Hepatocyte (in vitro differentiated cells): ENCODE data around the gene CDK14. TPM values are rescaled to one million over a fixed set of nuclear protein-coding genes. Genes with fewer than 3 reads are reported as not detected.

ENCODE experiments used
- DNase-seq: peaks from one replicate; pipeline ENCODE4 v3.0.0-alpha.2; 2016; ENCODE audit warnings: low spot score
- H2AFZ ChIP-seq: fragments of 200-600 bp; sonication (generic); 2 replicates; pipeline ENCODE4 v1.6.0; 2016; ENCODE audit warnings: antibody characterized with exemption, mild to moderate bottlenecking
- H3K27ac ChIP-seq: fragments of 200-600 bp; sonication (generic); 2 replicates; pipeline ENCODE4 v1.5.1; 2016; ENCODE audit warnings: mild to moderate bottlenecking
- H3K27me3 ChIP-seq: fragments of 200-600 bp; sonication (generic); 2 replicates; pipeline ENCODE4 v1.6.1; 2016
- H3K36me3 ChIP-seq: fragments of 200-600 bp; sonication (generic); replicated peaks from 2 replicates; pipeline ENCODE4 v1.5.1; 2016; ENCODE audit warnings: low read depth; ENCODE audit not compliant: insufficient read depth
- H3K4me1 ChIP-seq: fragments of 200-600 bp; sonication (generic); 2 replicates; pipeline ENCODE4 v1.5.1; 2016; ENCODE audit warnings: mild to moderate bottlenecking, moderate library complexity; ENCODE audit not compliant: insufficient read depth
- H3K4me2 ChIP-seq: fragments of 200-600 bp; sonication (generic); 2 replicates; pipeline ENCODE4 v1.6.0; 2016
- H3K4me3 ChIP-seq: fragments of 200-600 bp; sonication (generic); 2 replicates; pipeline ENCODE4 v1.5.1; 2016; ENCODE audit warnings: mild to moderate bottlenecking
- H3K79me2 ChIP-seq: fragments of 200-600 bp; sonication (generic); 2 replicates; pipeline ENCODE4 v1.6.0; 2017; ENCODE audit warnings: mild to moderate bottlenecking
- H3K9me2 ChIP-seq: fragments of 200-600 bp; sonication (generic); replicated peaks from 2 replicates; pipeline ENCODE4 v1.6.0; 2017; ENCODE audit warnings: mild to moderate bottlenecking; ENCODE audit not compliant: insufficient read depth
- H3K9me3 ChIP-seq: fragments of 200-600 bp; sonication (generic); 2 replicates; pipeline ENCODE4 v1.5.1; 2016; ENCODE audit warnings: low read depth, mild to moderate bottlenecking
- H4K20me1 ChIP-seq: fragments of 200-600 bp; sonication (generic); 2 replicates; pipeline ENCODE4 v1.6.0; 2016; ENCODE audit warnings: mild to moderate bottlenecking; ENCODE audit not compliant: insufficient read depth, poor library complexity, severe bottlenecking
- CTCF ChIP-seq: fragments of 200-600 bp; sonication (generic); IDR thresholded peaks from 2 replicates; pipeline ENCODE4 v1.5.1; 2016; ENCODE audit warnings: antibody characterized with exemption, mild to moderate bottlenecking; ENCODE audit not compliant: poor library complexity
- EZH2 ChIP-seq: fragments of 200-600 bp; sonication (generic); IDR thresholded peaks from 2 replicates; pipeline ENCODE4 v1.6.1; 2016; ENCODE audit warnings: antibody characterized with exemption, mild to moderate bottlenecking, borderline replicate concordance
- EZH2phosphoT487 ChIP-seq: fragments of 200-600 bp; sonication (generic); IDR thresholded peaks from one replicate; pipeline ENCODE4 v1.6.1; 2018; ENCODE audit warnings: antibody characterized with exemption, mild to moderate bottlenecking, low read depth, moderate library complexity; ENCODE audit not compliant: unreplicated experiment, severe bottlenecking
- whole genome bisulfite sequencing: methylation state at CpG from one replicate; pipeline ENCODE4 v1.1.6; 2016; ENCODE audit warnings: low lambda C conversion rate; ENCODE audit errors: missing lambda C conversion rate; 5-methylcytosine and 5-hydroxymethylcytosine counted together
- polyA plus RNA-seq: library from polyadenylated mRNA; unstranded; fragments of >200 nt; fragmentation: Nextera tagmentation; extraction: Ambion mirVana; gene quantifications from 2 replicates; pipeline ENCODE4 v1.2.1, GENCODE V29; 2016
- total RNA-seq: library from RNA; depleted of rRNA; stranded (reverse); fragments of >200 nt; gene quantifications from 2 replicates; pipeline ENCODE4 v1.2.3, GENCODE V29; 2014

The CDK14 gene
- total and polyA plus RNA-seq, 2 experiments from 2014 or later = 8.6 to 23.5 TPM

DNA sequence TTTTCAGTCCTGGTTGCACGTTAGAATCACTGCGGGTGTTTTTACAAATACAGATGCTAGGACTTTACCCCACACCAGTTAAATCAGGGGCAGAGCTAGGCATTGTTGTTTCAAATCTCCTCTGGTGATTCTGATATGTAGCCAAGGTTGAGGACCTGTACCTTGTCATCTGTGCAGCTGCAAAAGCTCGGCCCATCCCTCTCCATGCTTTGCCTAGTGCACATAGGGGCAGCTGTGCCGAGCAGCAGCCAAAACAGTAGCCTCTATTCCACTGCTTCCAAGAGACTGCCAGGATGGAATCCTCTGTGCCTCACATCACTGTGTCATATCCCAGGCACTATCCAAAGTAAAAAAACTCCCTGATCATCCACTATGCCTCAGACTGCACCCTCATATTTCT is 181.3 kb downstream of the CDK14 start:
- no peaks in the 10 kb centered on the region for H3K9me3 ChIP-seq
- H3K27me3 ChIP-seq = no peaks in the 10 kb centered on the region
- peak overlapping the region; percentile 20 for H3K4me2 ChIP-seq
- no peak overlapping the region for H3K4me3 ChIP-seq
- H2AFZ ChIP-seq = no peak overlapping the region
- H3K36me3 ChIP-seq = no peaks in the 10 kb centered on the region
- WGBS = 48% methylated on average over 4 of the region's 4 CpGs
- no peaks in the 10 kb centered on the region for H3K4me1 ChIP-seq
- no peaks in the 10 kb centered on the region for H3K9me2 ChIP-seq
- H4K20me1 ChIP-seq = no peaks in the 10 kb centered on the region
- H3K27ac ChIP-seq = peak overlapping the region; percentile 2
- DNase-seq = peak; percentile 22
- H3K79me2 ChIP-seq = peaks cover 2% of the 10 kb centered on the region
- TF ChIP-seq EZH2 (no peak), EZH2phosphoT487 (no peak), CTCF (no peak)

DNA sequence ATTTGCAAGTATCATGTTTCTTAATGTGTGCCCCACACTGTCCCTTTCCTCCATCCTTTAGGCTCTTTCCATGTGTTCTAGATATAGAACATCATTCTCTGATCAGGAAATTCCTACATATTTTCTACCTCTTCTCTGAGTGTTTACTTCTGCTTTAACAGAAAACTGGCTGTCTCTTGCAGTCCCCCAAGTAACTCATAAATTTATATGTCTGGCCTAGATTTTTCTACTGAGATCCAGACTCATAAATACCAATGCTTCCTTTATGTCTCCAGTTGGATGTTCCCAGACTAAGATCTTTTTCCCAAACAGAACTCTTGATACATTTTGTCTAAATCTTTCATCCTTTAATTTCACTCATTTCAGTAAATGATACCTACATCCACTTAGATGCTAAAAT is 181.8 kb downstream of the CDK14 start:
- no peaks in the 10 kb centered on the region for H4K20me1 ChIP-seq
- no peak overlapping the region for H2AFZ ChIP-seq
- H3K27me3 ChIP-seq = no peaks in the 10 kb centered on the region
- no peaks in the 10 kb centered on the region for H3K36me3 ChIP-seq
- no peaks in the 10 kb centered on the region for H3K9me2 ChIP-seq
- no peak overlapping the region for H3K4me3 ChIP-seq
- no peaks in the 10 kb centered on the region for H3K9me3 ChIP-seq
- peaks cover 2% of the 10 kb centered on the region for H3K79me2 ChIP-seq
- peak overlapping the region; percentile 56 for H3K27ac ChIP-seq
- TF ChIP-seq CTCF = no peak
- TF ChIP-seq EZH2phosphoT487 = no peak
- no peak for DNase-seq
- H3K4me1 ChIP-seq = no peaks in the 10 kb centered on the region
- H3K4me2 ChIP-seq = no peak overlapping the region

DNA sequence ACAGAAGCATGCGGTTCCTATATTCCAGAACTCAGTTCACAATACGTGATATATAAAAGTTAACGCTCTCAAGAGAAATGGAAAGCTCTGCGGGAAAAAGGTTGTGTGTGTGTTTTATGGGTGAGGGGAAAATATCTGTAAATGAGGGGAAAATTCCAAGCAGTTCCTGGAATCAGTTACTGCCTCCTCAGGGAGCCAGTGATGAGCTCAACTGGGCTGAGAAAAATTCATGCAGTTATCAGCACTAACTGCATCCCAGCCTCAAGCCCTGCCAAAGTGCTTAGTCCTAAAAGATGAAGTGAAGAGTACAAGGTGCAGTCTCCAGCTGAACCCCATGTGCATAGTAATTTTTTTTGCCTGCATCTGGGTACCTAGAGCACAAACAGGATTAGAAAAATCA is 191.9 kb downstream of the CDK14 start:
- no peaks in the 10 kb centered on the region for H3K9me2 ChIP-seq
- H3K4me3 ChIP-seq = no peak overlapping the region
- H2AFZ ChIP-seq = no peak overlapping the region
- WGBS = 73% methylated on average over 4 of the region's 4 CpGs
- H4K20me1 ChIP-seq = no peaks in the 10 kb centered on the region
- DNase-seq = no peak
- no peaks in the 10 kb centered on the region for H3K79me2 ChIP-seq
- H3K4me1 ChIP-seq = no peaks in the 10 kb centered on the region
- H3K36me3 ChIP-seq = no peaks in the 10 kb centered on the region
- no peaks in the 10 kb centered on the region for H3K27me3 ChIP-seq
- H3K27ac ChIP-seq = no peak overlapping the region
- no peak overlapping the region for H3K4me2 ChIP-seq
- TF ChIP-seq EZH2phosphoT487 = no peak
- H3K9me3 ChIP-seq = peaks cover 4% of the 10 kb centered on the region

DNA sequence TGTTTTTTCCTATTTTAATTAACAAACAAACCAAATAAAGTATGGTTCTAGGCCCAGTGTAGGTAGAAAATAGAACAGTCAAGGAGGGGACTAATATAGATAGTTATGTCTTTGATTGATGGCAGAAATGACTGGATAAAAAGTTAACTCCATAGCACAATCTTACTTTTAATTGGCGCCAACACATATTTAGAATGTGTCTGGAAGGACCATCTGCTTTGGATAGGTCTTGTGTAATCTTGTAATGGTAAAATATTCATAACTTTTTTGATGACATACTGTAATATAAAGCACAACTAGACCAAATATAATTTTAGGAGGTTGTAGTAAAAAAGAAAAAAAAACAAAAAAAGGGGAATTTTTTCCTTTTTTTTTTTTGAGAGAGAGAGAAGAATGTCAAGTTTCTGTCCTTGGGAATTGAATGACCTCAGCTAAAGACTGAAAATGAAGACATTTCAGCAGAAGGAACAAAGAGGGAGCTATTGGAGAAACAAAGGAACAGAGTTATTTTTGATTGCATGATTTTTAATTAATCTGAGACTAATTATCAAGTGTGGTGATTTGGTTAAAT is 193.7 kb downstream of the CDK14 start:
- H3K27ac ChIP-seq = no peak overlapping the region
- no peaks in the 10 kb centered on the region for H3K9me2 ChIP-seq
- no peak for DNase-seq
- H3K27me3 ChIP-seq = no peaks in the 10 kb centered on the region
- no peak overlapping the region for H3K4me2 ChIP-seq
- H3K79me2 ChIP-seq = no peaks in the 10 kb centered on the region
- TF ChIP-seq CTCF (no peak), EZH2phosphoT487 (no peak), EZH2 (no peak)
- H4K20me1 ChIP-seq = no peaks in the 10 kb centered on the region
- no peak overlapping the region for H3K4me3 ChIP-seq
- WGBS = 96% methylated on average over 1 of the region's 1 CpG
- peaks cover 9% of the 10 kb centered on the region for H3K9me3 ChIP-seq
- H3K36me3 ChIP-seq = no peaks in the 10 kb centered on the region
- no peak overlapping the region for H2AFZ ChIP-seq
- no peaks in the 10 kb centered on the region for H3K4me1 ChIP-seq
